LNCaP clone FGC (cell line): Measurements from ENCODE around the gene ZBTB4.

Experiments
- DNase-seq: peaks from one replicate; pipeline ENCODE4 v3.0.0-alpha.2; 2011; ENCODE audit warnings: low read depth
- H3K4me3 ChIP-seq: 2 replicates; pipeline ENCODE4 v1.5.1; 2011; ENCODE audit warnings: mild to moderate bottlenecking, low read depth, low read length, control low read depth
- TF ChIP-seq, protein P1 (sequence below): IDR thresholded peaks from 2 replicates; pipeline ENCODE4 v1.5.1; 2012; ENCODE audit warnings: mild to moderate bottlenecking; ENCODE audit not compliant: control insufficient read depth, insufficient read depth; ENCODE audit errors: extremely low read depth

Gene ZBTB4

DNA sequence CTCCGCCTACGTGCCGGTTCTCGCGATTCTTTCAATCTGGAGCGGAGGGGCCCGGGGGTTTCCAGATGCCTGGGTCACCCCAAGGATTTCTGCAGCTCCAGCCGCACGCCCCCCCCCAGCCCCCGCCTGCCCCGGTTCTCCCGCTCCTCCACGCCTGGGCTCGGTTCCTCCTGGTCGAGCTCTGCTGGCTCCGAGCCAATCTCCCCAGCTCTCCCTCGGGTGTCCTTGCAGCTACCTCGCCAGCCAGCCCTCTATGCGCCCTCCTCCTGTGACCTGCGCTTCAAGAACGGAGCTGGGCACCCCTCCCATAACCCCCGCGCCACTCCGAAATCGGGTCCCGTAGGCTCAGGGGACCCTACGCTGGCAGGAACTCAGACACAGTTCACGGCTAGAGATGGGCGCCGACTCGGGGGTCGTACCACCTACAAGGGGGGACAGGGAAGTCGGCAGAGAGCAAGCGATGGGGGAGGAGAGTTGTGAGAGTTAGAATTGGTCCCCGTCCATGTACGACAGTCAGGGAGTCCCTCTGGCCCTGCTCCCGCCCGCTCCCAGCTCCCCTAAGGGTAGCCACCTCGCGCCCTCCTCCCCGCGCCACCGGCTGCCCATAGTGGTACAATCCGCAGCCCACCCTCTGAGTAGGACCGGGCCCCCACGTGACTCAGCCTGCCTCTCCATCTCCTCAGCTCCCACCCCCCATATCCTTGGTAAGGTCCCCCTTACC, 39.2 kb downstream of the ZBTB4 start:
- no peak overlapping the region for H3K4me3 ChIP-seq
- TF ChIP-seq, protein P1, sequence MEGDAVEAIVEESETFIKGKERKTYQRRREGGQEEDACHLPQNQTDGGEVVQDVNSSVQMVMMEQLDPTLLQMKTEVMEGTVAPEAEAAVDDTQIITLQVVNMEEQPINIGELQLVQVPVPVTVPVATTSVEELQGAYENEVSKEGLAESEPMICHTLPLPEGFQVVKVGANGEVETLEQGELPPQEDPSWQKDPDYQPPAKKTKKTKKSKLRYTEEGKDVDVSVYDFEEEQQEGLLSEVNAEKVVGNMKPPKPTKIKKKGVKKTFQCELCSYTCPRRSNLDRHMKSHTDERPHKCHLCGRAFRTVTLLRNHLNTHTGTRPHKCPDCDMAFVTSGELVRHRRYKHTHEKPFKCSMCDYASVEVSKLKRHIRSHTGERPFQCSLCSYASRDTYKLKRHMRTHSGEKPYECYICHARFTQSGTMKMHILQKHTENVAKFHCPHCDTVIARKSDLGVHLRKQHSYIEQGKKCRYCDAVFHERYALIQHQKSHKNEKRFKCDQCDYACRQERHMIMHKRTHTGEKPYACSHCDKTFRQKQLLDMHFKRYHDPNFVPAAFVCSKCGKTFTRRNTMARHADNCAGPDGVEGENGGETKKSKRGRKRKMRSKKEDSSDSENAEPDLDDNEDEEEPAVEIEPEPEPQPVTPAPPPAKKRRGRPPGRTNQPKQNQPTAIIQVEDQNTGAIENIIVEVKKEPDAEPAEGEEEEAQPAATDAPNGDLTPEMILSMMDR, result no peak
- DNase-seq, result no peak

DNA sequence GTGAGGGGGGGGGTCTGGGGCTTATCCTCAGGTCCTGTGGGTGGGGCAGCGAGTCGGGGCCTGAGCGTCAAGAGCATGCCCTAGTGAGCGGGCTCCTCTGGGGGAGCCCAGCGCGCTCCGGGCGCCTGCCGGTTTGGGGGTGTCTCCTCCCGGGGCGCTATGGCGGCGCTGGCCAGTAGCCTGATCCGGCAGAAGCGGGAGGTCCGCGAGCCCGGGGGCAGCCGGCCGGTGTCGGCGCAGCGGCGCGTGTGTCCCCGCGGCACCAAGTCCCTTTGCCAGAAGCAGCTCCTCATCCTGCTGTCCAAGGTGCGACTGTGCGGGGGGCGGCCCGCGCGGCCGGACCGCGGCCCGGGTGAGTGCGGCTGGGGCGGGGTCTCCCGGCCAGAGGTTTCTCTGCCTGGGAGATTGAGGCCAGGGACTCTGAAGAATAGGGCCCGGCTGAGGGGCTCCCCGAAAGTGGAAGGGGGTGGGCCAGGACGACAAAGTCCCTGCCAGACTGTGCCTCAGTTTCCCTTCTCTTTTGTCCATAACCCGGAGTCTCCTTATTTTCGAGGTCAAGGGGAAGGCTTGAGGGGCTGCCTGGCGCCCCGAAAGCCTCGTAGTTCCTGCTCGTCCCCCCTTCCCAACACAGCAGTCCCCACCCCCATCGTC, 39.8 kb downstream of the ZBTB4 start, which contains the start of gene FGF11:
TSS of gene FGF11 (plus strand) at position 51 of the 651 bp plus-strand sequence. CDS start at position 160, 109 bp downstream.
- TF ChIP-seq, protein P1, result no peak
- H3K4me3 ChIP-seq, result peak within 1 kb of the TSS; percentile 13; the same call in 1 of the 2 replicates
- DNase-seq, result no peak

DNA sequence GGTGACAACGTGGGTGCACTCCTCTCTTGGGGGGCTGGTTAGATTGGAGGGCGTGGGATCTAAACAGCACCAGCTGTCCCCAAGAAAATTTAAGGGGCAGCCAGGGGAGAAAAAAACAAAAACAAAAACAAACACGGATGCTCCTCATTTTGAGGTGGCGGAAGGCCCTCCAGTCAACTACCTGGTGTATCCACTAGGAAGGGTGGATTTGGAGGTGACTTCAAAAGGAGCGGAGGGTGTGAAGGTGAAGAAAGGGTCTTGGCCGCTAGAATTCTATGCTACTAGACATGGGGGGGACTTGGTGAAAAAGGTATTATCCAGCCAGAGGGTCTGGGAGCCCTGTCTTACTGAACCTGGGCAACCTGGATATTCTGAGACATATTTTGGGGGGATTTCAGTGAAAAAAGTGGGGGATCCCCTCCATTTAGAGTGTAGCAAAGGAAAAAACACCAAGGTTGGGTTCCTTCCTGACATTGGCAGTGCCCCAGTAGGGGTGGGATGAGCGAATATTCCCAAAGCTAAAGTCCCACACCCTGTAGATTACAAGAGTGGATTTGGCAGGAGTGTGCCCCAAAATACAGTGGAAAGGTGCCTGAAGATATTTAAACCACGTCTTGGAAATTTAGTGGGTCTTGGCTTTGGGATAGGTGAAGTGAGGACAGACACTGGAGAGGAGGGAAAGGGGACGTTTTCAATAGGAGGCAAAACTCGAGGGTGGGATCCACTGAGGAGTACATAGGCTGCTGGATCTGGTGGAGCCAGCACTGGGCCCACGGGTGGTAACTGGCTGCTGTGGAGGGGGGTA, 40.6 kb downstream of the ZBTB4 start:
- DNase-seq, result no peak
- H3K4me3 ChIP-seq, result no peak overlapping the region
- TF ChIP-seq, protein P1, result no peak

DNA sequence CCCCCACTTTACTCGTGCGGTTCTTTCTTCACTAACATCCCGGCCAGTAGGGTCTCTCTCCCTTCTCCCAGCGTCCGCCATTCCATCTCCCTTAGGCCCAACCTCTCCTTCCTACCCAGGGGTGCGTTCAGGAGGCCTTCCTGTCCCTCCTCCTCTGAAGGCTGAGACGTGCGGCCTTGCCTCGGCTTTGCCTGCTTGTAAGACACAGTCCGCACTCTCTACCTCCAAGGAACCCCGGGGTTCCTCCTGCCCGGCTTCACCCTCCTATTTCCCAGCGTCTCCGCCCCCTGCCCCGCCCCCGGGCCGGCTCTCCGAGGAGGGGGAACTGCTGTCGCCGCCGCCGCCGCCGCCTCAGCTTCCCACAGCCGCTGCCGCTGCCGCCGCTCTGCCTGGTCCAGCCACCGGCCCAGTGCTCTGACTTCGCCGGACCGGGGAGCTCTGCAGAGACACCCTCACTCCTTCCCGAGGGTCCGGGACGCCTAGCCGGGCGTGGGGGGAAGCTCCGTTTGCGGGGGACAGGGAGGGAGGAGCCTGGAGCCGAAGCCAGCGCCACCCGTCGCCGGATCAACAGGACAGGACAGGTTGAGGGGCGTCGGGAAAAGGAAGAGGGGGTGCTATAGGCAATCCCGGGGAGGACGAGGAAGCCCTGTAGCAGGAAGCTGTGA, 41.3 kb downstream of the ZBTB4 start:
- TF ChIP-seq, protein P1, result no peak
- no peak overlapping the region for H3K4me3 ChIP-seq
- no peak for DNase-seq

DNA sequence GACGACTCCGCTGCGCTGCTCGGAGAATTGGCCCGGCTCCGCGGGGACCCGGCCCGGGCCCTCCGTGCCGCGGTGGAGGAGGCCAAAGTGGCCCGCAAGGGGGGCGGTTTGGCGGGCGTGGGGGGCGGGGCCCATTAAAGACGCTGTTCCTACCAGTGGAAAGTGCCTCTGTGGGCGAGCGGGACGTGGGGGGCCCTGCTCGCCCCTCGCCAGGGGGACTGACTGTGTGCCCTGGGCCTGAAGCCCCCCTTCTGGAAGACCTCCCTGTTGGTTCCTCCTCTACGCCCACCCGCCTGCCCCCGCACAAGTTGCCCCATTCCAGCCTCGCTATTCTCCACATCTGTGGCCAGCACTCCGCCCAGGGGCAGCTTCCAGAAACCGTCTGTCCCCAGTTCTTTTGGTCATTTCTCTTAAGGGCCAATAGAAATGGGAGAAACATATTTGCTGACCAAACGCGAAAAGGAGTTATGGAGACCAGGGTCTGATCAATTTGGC, 42.0 kb downstream of the ZBTB4 start:
- DNase-seq, result no peak
- TF ChIP-seq, protein P1, result no peak
- H3K4me3 ChIP-seq, result no peak overlapping the region

DNA sequence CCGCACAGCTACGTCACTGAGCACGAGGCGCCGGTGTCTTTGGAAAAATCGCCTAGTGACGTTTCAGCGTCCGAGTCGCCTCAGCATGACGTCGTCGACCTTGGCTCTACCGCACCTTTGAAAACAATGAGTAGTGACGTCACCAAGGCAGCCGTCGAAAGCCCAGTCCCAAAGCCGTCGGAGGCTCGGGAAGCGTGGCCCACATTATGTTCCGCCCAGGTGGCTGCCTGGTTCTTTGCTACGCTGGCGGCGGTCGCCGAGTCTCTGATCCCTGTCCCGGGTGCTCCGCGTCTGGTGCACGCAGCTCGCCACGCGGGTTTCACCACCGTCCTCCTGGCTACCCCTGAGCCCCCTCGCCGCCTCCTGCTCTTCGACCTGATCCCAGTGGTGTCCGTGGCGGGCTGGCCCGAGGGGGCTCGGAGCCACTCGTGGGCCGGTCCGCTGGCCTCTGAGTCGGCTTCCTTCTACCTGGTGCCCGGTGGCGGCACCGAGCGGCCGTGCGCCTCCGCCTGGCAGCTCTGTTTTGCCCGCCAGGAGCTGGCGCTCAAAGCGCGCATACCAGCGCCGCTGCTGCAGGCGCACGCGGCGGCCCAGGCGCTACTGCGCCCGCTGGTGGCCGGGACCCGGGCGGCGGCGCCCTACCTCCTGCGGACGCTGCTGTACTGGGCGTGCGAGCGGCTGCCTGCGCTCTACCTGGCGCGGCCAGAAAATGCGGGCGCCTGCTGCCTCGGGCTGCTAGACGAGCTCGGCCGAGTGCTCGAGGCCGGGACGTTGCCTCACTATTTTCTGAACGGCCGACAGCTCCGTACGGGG, 42.7 kb downstream of the ZBTB4 start:
- peak overlapping the region; percentile 60 for H3K4me3 ChIP-seq
- TF ChIP-seq, protein P1, result peak; percentile 81
- DNase-seq, result peak; percentile 41
